DMS53 treated with DMSO at 0.1 percent for 48 hours (cell line): Measurements from ENCODE around the gene F7.
"Not testable (repeated sequence)": the region's sequence is repeated elsewhere in the genome, so short reads cannot be mapped to it uniquely, and the experiment has no call there.

Source experiments
- DNase-seq: peaks from one replicate; lab custom pipeline; 2025; ENCODE audit not compliant: unreplicated experiment; lab: John Stamatoyannopoulos, UW

Gene F7

DNA sequence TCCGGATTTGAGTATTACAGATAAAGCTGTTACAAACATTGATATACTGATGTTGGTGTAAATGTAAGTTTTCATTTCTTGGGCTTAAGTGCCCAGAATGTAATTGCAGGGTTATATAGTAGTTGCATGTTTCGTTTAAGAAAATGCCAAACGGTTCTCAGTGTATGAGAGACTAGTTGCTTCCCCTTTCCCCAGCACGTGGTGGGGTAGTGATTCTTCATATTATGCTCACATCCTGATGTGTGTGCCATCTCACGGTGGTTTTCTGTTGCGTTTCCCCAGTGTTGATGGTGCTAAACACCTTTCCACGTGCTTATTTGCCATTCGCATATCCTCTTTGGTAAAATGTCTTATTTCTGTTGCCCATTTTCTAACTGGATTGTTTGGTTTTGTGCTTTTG, 34.7 kb upstream of the F7 start:
- DNase-seq = no peak

DNA sequence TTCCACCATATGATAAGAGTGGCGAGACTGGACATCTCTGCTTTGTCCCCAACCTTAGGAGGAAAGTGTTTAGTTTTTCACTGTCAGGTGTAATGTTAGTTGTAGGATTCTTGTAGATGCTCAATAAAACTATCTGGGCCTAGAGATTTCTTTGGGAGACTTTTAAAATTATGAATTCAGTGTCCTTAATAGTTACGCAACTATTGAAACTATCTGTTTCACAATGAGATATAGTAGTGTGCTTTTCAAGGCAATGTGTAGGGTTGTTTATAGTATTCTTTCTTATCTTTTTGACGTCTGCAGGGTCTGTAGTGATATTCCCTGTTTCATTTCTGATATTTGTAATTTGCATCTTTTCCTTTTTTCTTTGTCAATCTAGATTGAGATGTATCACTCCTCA, 33.2 kb upstream of the F7 start:
- DNase-seq = no peak

DNA sequence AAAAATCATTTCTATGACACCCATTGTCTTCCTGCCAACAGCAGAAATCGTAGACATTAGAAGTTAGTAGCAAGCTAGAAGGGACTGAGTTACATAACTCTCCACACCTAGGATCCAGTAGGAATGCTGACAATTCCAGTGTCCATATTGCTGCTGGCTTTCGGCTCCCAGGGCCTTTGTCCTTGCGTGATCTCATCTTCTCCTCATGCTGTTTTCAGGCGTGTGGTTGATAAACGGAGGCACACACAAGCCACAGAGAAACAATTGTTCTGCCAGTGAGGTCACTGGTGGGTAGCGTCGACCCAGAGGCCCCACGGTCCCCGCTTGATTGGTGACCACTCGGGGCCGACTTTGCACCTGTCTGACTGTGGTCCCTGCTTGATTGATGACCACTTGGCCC, 31.6 kb upstream of the F7 start:
- DNase-seq = no peak

DNA sequence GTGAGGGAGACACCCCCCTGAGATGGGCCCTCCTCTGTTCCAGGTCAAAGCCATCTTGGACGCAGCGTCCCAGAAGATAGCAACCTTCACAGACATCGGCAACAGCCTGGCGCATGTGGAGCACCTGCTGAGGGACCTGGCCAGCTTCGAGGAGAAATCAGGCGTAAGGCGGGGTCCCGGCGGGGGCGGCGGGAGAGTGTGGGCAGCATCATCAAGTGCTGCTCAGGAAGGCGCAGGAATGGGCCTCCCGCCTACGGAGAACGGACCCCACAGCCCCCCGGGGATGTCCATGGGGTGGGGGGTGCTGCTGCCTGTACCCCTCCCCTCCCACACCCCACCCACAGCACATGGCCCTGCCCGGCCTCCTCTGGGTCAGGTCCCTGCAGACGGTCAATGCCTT, 31.2 kb upstream of the F7 start:
- no peak for DNase-seq

DNA sequence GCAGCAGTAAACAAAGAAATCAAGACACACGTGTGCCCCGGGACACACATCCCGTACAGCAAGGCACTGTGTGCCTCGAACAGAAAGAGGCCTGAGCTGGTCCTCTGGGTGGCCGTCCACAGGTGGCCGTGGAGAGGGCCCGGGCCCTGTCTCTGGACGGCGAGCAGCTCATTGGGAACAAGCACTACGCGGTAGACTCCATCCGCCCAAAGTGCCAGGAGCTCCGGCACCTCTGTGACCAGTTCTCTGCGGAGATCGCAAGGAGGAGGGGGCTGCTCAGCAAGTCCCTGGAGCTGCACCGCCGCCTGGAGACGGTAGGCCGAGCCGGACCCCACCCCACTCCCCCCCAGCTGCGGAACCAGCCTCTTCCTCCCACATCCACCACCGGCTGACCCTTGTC, 30.7 kb upstream of the F7 start:
- DNase-seq = no peak

DNA sequence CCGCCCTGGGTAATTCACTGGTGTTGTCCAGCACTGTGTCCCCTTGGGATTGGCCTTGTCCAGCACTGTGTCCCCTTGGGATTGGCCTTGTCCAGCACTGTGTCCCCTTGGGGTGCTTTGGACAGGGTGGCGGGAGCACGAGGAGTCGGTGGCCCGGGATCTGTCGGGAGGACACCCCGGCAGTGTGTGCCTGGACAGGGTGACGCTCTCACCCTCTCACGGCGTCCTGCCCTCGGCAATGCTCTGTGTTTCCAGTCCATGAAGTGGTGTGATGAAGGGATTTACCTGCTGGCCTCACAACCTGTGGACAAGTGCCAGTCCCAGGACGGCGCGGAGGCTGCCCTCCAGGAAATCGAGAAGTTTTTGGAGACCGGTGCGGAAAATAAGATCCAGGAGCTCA, 29.9 kb upstream of the F7 start:
- no peak for DNase-seq

DNA sequence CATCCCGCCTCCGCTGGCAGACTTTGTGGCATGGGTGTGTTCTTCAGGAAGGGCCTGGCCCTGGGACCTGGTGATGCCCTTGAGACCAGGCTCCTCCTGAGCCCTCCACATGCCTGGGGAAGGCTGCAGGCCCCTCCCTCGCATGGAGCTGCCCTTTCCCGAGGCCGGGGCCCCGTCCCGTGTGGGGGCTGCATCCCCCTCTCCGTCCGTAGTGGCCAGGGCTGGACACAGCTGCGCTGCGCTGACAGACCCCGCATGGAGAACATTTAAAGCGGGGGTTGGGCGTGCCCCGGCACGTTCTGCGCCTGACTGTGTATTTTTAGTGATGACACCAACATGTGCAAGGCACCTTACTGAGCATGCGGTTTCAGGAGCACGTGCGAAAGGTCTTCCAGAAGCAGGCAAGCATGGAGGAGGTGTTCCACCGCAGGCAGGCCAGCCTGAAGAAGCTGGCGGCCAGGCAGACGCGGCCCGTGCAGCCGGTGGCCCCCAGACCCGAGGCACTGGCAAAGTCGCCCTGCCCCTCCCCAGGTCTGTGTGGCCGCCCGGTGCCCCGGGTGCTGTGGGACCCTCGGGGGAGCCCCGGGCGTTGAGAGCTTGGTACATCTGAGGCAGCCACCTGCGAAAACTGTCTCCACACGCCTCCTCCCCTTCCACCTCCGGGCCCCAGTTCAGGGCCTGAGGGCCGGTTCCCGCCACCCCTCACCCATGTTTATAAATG, 28.8 kb upstream of the F7 start:
- no peak for DNase-seq

DNA sequence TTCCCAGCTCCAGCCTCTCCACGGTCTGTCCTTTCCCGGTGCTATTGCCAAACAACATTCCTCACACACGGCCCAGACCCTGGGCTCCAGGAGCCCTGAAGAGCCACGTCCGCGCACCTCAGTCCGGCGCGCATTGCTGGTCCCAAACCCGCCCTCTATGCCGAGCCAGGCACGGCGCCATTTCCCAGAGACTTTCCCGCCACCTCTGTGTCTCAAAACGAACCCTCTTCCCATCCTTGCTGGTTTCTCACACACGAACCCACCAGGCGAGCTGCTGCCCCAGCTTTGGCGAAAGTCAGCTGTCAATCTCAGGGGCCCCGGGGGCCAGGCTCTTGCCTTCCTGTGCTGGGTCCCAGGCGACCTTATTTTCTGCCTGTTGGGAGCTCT, 28.0 kb upstream of the F7 start:
- DNase-seq = no peak

DNA sequence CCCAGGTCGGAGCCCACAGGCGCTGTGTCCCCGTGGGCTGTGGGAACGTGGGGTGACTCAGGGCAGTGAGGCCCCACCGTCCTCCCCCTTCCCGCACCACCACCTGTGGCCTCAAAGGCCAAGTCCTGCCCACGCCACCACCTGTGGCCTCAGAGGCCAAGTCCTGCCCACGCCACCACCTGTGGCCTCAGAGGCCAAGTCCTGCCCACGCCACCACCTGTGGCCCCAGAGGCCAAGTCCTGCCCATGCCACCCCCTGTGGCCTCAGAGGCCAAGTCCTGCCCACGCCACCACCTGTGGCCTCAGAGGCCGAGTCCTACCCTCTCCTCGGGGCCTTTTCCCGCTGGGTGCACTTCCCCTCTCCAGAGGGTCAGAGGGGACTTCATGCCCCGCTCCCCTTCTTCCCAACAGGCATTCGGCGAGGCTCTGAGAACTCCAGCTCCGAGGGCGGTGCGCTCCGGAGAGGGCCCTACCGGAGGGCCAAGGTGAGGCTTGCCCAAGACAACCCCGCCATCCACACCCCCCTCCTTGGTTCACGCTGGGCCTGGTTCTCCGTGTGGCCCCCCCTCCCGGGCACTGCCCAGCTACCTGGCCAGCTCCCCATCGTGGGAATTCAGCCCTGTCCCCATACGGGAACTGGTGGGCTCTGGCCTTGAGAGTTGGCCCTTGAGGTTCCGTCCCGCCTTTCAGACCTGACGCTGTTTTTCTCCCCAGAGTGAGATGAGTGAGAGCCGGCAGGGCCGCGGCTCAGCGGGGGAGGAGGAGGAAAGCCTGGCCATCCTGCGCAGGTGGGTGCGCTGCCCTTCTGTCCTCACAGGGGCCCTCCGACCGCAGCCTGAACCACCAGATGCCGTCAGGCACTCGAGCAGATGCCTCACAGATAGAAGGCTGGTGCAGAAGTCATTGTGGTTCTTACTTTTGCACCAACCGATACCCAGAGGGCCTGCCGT, 27.4 kb upstream of the F7 start:
- DNase-seq = no peak

DNA sequence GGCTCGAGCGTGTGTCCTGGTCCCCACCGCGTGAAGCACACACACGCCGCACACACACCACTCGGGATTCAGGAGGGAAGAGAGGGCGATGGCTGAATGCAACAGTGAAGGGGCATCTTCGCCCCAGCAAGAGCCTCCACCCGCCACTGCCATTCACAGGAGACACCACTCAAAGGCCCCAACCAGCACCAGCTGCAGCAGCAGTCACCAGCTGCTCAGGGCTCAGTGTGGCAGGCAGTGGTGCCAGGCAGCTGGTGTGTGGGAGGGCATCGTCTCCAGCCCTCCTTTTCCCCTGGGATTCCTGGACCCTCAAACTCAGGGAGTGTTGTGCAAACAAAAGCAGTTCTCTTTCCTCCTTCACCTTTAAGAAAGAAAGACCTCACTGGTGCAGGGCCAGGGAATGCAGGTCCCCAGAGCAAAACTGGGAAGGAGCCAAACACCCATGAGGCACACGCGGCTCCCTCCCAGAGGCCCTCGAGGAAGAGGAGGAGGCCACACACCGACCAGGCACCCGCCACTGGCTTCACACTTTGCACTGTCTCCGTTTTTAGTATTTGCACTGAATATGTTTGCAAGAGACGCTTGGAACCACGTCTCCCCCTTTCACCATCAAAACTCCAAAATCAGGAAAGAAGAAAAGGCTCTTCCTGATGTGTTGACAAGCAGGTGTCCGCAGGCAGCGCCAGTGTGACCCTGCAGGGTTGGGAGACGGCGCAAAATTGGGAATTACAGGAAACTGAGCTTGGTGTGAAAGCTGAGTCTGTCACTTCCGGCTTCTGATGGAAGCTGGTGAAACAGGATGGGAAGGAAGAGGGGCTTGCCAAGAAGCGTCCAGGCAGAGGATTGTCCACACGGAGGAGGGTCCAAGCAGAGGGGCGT, 26.4 kb upstream of the F7 start:
- no peak for DNase-seq

DNA sequence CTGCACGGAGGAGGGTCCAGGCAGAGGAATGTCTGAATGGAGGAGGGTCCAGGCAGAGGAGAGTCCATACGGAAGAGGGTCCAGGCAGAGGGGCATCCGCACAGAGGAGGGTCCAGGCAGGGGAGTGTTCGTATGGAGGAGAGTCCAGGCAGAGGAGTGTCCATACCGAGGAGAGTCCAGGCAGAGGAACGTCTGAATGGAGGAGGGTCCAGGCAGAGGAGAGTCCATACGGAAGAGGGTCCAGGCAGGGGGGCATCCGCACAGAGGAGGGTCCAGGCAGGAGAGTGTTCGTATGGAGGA, 25.9 kb upstream of the F7 start:
- not testable (repeated sequence) for DNase-seq

DNA sequence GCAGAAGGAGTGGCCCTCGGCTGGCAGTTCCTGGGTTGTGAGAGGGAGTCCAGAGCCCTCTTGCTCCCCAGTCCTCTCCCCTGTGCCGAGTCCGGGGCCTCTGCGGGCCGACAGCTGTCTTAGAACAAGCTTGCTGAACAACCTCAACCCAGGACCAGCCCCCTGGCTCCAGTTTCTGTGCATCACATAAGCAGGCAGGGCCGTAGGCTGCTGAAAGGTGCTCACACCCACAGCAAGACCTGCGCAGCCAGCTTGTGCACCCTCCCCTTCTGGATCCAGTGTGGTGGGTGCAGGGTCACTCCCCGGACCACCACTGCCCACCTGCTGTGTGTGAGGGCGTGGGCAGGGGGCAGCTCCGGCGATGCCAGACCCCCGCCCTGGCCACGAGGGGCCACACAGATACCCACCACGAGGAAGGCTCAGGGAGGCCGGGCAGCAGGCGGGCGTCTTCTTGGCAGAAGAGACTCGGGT, 25.2 kb upstream of the F7 start:
- no peak for DNase-seq

DNA sequence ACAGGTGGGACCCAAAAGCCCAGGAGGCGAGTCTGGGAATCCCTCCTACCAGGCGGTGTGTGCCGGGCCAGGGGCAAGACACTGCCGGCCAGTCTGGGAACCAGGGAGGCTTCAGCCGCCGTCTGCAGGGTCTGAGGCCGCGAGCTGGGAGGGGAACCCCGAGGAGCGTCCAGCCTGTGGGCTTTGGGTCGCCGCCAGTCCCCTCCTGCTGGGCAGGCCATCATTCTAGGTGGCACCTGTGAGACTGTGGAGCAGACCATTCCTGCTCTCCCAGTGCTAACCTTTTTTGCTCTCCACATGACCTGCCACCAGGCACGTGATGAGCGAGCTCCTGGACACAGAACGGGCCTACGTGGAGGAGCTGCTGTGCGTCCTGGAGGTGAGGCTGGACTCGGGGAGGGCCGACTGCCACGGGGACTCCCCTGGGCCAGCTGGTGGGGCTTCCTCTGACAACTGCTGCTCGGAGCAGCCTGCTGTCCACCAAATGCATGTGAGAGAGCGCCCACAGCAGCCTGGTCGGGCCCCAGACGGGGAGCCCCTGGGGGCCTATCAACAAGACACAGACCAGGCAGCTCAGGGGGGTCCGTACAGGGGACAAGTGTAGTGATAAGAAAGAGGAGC, 24.6 kb upstream of the F7 start:
- no peak for DNase-seq

DNA sequence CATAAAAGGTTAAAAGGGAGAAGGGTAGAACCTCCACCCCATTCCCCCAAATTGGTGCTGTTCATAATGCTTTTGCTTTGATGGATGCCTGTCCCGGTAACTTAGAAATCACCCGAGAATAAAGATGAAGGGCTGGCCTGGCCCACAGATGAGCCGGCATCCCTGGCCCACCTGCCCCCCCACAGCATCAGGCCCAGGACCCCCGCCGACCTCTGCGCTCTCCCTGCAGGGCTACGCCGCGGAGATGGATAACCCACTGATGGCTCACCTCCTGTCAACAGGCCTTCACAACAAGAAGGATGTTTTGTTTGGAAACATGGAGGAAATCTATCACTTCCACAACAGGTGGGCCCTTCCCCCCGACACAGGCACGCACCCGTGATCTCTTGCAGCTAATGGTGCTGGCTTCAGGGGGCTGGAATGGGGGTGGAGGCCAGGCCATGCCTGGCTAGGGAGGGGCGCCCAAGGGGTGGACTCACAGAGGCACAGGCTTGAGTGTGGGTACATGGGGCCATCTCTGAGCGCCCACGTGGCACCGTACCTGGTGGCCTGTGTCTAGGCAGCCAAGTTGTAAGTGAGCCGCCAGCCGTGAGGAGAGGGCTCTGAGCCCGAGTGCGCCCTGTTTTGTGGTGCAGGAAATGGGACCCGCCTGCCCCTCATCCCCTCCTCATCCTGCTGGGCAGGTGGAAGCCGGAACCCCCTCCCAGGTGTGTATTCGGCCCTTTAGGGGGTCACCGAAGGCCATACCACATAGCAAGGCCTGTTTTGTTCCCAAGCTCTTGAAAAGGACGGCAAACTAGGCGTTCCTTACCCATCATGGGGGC, 23.2 kb upstream of the F7 start:
- DNase-seq = no peak

DNA sequence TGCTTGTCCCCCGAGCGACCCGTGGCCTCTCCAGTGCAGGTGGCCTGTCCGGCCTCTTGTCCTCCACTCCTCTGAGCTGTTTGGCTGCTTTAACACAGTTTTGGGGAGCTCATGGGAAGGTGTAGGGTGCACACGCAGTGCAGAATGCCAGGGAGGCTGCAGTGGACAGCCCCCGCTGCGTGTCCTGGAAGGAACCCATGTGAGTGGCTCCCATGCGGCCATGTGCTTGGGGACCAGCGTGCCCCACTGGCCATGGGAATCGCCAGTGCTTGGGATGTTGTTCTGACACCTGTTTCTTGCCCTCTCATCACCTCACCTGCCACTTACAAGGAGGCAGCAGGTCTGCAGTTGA, 22.6 kb upstream of the F7 start:
- no peak for DNase-seq

DNA sequence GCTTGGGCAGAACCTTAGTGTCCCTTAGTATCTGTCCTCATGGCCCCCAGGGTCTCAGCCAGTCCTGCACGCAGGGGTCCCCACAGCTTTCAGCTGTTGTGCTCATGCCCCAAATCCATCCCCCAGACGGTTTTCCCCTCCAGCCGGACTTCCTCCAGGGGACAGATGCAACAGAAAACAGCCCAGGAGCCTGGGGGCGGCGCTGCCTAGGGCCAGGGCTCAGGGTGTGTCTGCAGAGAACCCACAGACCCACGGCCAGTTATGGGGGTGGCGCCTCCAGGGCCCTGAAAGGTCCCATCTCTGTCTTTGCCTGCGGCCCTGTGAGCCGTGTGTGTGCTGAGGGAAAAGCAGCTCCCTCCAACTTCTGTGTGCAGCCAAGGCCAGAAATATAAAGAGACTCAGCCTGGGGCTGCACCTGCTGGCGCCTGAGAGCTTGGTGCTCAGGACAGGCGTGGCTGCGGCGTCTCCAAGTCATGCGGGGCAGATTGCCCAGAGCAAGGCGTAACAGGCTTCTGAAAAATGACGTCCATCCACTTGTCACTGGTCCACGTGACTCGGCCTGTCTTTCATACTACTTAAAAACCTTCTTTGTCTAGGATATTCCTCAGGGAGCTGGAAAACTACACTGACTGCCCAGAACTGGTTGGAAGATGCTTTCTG, 22.1 kb upstream of the F7 start:
- no peak for DNase-seq

DNA sequence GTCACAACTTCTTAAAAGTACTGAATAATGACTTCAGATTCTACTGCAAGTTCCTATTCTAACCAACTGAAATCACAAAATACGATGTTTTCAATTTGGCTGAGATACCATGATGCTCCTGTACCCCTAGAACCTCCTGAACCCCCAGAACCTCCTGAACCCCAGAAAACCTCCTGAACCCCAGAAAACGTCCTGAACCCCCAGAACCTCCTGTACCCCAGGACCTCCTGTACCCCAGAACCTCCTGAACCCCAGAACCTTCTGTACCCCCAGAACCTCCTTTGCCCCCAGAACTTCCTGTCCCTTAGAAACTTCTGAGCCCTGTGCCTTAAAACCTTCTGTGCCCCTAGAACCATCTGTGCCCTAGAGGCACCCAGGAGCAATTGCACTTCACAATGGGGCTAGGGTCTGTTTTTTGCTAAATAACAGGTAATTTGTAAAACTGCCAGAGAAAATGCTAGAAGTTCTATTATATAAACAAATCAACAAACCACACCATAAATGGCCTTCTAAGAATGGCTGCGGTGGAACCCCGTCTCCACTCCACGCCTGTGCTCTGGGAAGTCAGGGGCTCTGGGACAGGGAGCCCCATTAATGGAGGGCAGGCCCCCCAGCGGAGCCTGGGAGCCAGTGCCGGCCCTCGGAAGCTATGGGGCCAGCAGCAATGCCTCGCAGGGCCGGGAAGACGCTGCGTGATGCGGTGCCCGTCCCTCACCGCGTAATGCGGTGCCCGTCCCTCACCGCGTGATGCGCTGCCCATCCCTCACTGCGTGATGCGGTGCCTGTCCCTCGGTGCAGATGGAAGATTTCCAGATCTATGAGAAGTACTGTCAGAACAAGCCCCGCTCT, 21.3 kb upstream of the F7 start:
- DNase-seq = no peak

DNA sequence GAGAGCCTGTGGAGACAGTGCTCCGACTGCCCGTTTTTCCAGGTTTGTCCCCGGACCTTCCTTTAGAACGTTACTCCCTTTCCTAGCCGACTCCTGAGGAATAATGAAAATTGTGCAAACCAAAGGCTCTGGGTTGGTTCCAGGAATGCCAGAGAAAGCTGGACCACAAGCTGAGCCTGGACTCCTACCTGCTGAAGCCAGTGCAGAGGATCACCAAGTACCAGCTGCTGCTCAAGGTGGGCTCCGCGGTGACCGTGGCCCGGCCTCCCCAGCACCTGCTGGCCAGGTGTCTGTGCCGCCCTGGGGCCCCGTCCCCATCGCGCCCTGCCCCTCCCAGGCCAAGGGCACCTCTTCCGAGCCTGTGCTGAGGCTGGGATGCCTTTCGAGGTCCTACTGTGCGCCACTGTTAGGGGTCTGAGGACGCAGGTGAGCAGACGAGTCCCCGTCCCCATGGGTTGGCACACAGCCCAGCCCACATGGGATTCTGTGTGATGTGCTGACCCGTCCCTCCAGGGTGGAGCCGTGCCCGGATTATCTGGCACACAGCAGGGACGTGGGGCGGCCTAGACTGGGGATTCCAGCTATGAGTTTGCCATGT, 20.5 kb upstream of the F7 start:
- no peak for DNase-seq
